GM20000 (cell line): ENCODE results near the gene NSUN4.

Experiments
- DNase-seq: peaks from one replicate; pipeline ENCODE4 v3.0.0; 2012; ENCODE audit warnings: low spot score
- TF ChIP-seq, protein P1 (sequence below): IDR thresholded peaks from 2 replicates; pipeline ENCODE4 v1.5.1; 2012; ENCODE audit warnings: mild to moderate bottlenecking, control low read depth; ENCODE audit errors: extremely low read depth, missing control alignments

Gene NSUN4

DNA sequence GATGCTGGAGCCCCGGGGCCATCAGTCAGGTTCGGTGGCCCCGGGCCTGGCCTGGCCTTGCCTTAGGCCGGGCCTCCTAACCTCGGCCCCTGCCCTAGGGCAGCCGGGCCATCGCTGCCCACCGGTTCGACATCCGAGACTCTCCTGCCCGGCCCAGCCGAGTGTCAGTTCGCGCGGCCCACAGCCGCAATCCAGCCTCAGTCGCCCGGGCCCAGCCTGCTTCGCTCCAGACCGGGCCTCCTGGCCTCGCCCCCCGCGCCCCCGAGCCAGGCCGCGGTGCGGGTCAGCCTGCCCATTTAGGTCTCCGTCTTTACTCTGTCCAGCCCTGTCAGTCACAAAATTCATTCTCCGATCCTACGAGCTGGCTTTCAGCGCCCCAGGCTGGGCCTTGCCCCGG lies 38.0 kb upstream of the NSUN4 start:
- peak; percentile 51 for DNase-seq
- TF ChIP-seq, protein P1, sequence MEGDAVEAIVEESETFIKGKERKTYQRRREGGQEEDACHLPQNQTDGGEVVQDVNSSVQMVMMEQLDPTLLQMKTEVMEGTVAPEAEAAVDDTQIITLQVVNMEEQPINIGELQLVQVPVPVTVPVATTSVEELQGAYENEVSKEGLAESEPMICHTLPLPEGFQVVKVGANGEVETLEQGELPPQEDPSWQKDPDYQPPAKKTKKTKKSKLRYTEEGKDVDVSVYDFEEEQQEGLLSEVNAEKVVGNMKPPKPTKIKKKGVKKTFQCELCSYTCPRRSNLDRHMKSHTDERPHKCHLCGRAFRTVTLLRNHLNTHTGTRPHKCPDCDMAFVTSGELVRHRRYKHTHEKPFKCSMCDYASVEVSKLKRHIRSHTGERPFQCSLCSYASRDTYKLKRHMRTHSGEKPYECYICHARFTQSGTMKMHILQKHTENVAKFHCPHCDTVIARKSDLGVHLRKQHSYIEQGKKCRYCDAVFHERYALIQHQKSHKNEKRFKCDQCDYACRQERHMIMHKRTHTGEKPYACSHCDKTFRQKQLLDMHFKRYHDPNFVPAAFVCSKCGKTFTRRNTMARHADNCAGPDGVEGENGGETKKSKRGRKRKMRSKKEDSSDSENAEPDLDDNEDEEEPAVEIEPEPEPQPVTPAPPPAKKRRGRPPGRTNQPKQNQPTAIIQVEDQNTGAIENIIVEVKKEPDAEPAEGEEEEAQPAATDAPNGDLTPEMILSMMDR: no peak

DNA sequence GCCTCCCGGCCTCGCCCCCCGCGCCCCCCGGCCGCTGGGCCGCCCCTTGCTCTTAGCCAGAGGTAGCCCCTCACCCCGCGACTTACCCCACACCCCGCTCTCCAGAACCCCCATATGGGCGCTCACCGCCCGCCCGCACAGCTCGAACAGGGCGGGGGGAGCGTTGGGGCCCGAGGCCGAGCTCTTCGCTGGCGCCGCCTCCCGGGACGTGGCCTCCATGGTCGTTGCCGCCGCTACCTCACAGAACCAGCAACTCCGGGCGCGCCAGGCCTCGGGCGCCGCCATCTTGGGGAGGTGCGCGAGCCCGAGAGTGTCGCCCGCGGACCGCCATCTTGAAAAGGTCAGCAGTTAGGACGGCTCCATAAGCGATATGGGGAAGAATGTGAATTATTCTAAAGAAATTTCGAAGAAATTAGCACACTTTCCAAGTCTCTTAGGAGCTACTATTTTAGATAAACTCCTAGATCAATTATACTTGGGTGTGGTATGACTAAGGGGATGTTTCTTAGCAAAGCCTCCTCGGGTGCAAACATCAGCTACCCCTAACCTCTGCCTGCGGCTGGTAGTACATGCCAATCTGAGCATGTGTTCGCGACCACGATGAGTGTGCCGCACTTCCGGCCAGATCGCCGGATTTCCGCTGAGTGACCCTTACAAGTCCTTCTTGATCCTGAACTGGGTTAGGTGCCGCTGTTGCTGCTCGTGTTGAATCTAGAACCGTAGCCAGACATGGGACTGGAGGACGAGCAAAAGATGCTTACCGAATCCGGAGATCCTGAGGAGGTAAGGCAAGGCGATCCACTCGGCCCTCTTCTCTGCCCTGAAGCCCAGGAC lies 37.4 kb upstream of the NSUN4 start, which contains the start of the genes LRRC41 and UQCRH:
LRRC41 (minus strand) TSS at position 579 of the 834 bp plus-strand sequence; CDS start at position 285, 294 bp downstream.
UQCRH (plus strand) TSS at position 661 of the 834 bp plus-strand sequence; CDS start at position 730, 69 bp downstream.
- TF ChIP-seq, protein P1: no peak
- peak; percentile 94 for DNase-seq

DNA sequence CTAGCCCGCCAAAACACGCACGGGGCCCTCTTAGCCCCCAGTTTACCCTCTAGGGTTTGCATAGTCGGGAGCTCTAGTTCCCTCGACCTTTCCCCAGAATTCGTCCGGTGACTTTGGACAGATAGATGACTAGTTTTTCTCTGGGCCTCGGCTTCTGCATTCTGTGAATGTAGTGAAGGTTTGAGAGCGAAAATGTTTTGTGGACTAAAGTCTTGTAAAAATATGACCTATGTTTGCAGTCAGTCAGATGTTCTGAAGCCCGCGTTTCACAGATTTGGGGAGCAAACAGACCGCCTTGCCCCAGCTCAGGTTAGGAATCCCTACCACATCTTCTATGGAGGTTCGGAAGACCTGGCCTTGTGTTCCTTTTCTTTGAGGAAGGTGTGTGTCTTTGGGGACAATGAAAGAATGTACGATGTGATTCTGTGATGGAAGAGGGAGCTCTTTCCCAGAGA lies 36.7 kb upstream of the NSUN4 start:
- no peak for DNase-seq

DNA sequence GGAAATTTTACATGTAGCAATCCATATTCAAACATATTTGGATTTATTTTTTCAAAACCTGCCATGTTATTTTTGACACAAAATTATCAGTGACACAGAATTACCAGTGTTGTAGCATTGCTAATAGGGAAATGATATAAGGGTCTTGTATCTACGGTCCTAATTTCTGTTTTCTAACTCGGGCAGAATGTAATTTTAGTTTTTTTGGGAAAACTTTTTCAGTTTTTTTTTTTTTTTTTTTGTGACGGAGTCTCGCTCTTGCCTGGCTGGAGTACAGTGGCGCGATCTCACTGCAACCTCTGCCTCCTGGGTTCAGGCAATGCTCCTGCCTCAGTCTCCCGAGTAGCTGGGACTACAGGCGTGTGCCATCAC lies 34.5 kb upstream of the NSUN4 start:
- no peak for DNase-seq
- TF ChIP-seq, protein P1: no peak

More for the DNA sequence above, 36.7 kb upstream of the NSUN4 start:
- TF ChIP-seq, protein P1: no peak

DNA sequence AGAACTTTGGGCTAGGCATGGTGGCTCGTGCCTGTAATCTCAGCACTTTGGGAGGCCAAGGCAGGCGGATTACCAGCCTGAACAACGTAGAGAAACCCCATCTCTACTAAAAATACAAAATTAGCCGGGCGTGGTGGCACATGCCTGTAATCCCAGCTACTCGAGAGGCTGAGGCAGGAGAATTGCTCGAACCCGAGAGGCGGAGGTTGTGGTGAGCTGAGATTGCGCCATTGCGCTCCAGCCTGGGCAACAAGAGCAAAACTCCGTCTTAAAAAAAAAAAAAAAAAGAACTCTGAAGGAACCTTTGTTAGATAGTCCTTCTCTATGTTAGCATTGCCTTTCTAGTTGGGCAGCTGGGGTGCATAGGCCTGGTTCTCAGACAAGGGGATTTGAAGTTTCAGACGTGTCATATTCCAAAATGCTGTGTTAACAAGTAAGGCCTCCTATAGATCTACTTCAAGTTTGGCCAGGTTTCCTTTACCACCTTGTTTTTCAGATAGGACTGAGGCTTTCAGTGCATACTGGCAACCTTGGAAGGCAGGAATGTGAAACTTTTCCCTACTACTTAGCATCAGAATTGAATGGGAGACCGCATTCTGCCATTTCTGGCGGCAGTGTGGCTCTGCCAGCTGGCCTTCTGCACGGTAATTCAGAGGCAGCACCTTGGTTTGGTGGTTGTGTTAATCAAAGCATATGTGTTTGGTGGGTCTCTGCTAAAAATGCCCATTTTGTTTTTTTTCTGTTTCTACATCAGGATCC lies 31.0 kb upstream of the NSUN4 start:
- TF ChIP-seq, protein P1: no peak

DNA sequence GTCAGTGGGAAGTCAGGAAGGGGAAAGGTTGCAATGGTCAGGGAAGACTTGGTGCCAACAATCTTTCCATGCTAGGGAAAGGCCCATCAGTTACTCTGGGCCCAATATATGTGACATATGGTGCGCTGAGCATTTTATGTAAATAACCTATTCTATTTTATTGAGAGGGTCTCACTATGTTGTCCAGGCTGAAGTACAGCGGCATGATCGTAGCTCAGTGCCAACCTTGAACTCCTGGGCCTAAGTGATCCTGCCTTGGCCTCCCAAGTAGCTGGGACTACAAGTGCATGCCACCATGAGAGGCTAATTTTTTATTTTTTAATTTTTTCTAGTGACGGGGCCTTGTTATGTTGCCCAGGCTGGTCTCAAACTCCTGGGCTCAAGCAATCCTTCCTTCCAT lies 30.3 kb upstream of the NSUN4 start:
- TF ChIP-seq, protein P1: no peak
- DNase-seq: no peak

More for the DNA sequence above, 31.0 kb upstream of the NSUN4 start:
- DNase-seq: no peak
